ENCODE results near the gene BRD9.

Gene BRD9

GRCh38 chr5:878125-878524 is 14.5 kb downstream of the BRD9 start:
- no peak for DNase-seq (ENCODE audit: low spot score)

- DNase-seq (ENCODE audit: low spot score): no peak
These were observed 15.9 kb downstream of the BRD9 start for GRCh38 chr5:876398-877365.

- no peak for DNase-seq (ENCODE audit: low spot score)
These were observed 16.7 kb downstream of the BRD9 start for GRCh38 chr5:875931-876330.

GRCh38 chr5:873328-873727 is 19.3 kb downstream of the BRD9 start:
- no peak for DNase-seq (ENCODE audit: low spot score)

- no peak for DNase-seq (ENCODE audit: low spot score)
These were observed 20.3 kb downstream of the BRD9 start for GRCh38 chr5:872301-872700.

- no peak for DNase-seq (ENCODE audit: low spot score)
These were observed 20.9 kb downstream of the BRD9 start for GRCh38 chr5:871596-872298.

- DNase-seq (ENCODE audit: low spot score): no peak
These were observed 21.6 kb downstream of the BRD9 start for GRCh38 chr5:870956-871355.

- DNase-seq (ENCODE audit: low spot score): no peak
These were observed 24.0 kb downstream of the BRD9 start for GRCh38 chr5:868428-869135.

GRCh38 chr5:867300-867870 is 25.2 kb downstream of the BRD9 start:
- no peak for DNase-seq (ENCODE audit: low spot score)

- no peak for DNase-seq (ENCODE audit: low spot score)
These were observed 26.8 kb downstream of the BRD9 start for GRCh38 chr5:865771-866170.

GRCh38 chr5:865168-865521 is 27.5 kb downstream of the BRD9 start:
- no peak for DNase-seq (ENCODE audit: low spot score)

- DNase-seq (ENCODE audit: low spot score): no peak
These were observed 28.0 kb downstream of the BRD9 start for GRCh38 chr5:864492-865167.

GRCh38 chr5:863244-863805 is 29.3 kb downstream of the BRD9 start:
- DNase-seq (ENCODE audit: low spot score): no peak

GRCh38 chr5:862367-863243 is 30.0 kb downstream of the BRD9 start:
- no peak for DNase-seq (ENCODE audit: low spot score)

- no peak for DNase-seq (ENCODE audit: low spot score)
These were observed 30.9 kb downstream of the BRD9 start for GRCh38 chr5:861442-862366.

GRCh38 chr5:860506-861150 is 32.0 kb downstream of the BRD9 start:
- DNase-seq (ENCODE audit: low spot score): no peak

GRCh38 chr5:859798-860296 is 32.8 kb downstream of the BRD9 start:
- DNase-seq (ENCODE audit: low spot score): no peak

- DNase-seq (ENCODE audit: low spot score): no peak
These were observed 33.2 kb downstream of the BRD9 start for GRCh38 chr5:859391-859790.

GRCh38 chr5:858726-859125 is 33.9 kb downstream of the BRD9 start:
- no peak for DNase-seq (ENCODE audit: low spot score)

Data from globus pallidus (tissue), 1 donor.